IPS DF 19.7 (cell line): Measurements from ENCODE around the gene ALKBH3.

Source experiments
- DNase-seq: peaks from one replicate; pipeline ENCODE4 v3.0.0-alpha.2; 2013; ENCODE audit warnings: low read depth, low spot score

The ALKBH3 gene

GRCh38 chr11:43937434-43938411 lies 57.1 kb downstream of the ALKBH3 start:
- no peak for DNase-seq

GRCh38 chr11:43941257-43941994 lies 60.8 kb downstream of the ALKBH3 start:
- no peak for DNase-seq

GRCh38 chr11:43942662-43943371 lies 62.2 kb downstream of the ALKBH3 start:
- no peak for DNase-seq

GRCh38 chr11:43943372-43943930 lies 62.8 kb downstream of the ALKBH3 start:
- no peak for DNase-seq

GRCh38 chr11:43943931-43944751 lies 63.5 kb downstream of the ALKBH3 start:
- no peak for DNase-seq

- no peak for DNase-seq
Measured at GRCh38 chr11:43944761-43945311, 64.2 kb downstream of the ALKBH3 start.

- DNase-seq, result no peak
Measured at GRCh38 chr11:43947003-43947500, 66.4 kb downstream of the ALKBH3 start.

GRCh38 chr11:43947815-43948214 lies 67.2 kb downstream of the ALKBH3 start:
- DNase-seq, result no peak

GRCh38 chr11:43948341-43949225 lies 68.0 kb downstream of the ALKBH3 start:
- DNase-seq, result no peak

- no peak for DNase-seq
Measured at GRCh38 chr11:43950311-43950855, 69.8 kb downstream of the ALKBH3 start.

GRCh38 chr11:43951231-43951630 lies 70.6 kb downstream of the ALKBH3 start:
- DNase-seq, result no peak

- no peak for DNase-seq
Measured at GRCh38 chr11:43952020-43952400, 71.4 kb downstream of the ALKBH3 start.

- DNase-seq, result no peak
Measured at GRCh38 chr11:43952401-43953342, 72.0 kb downstream of the ALKBH3 start.

- no peak for DNase-seq
Measured at GRCh38 chr11:43953521-43953920, 72.9 kb downstream of the ALKBH3 start.

- DNase-seq, result peak; percentile 80
Measured at GRCh38 chr11:43954241-43954640, 73.6 kb downstream of the ALKBH3 start.

- no peak for DNase-seq
Measured at GRCh38 chr11:43955381-43956118, 74.9 kb downstream of the ALKBH3 start.

GRCh38 chr11:43957571-43957970 lies 76.9 kb downstream of the ALKBH3 start:
- no peak for DNase-seq
